ENCODE data around the gene PHKA2. TPM values are rescaled to one million over a fixed set of nuclear protein-coding genes. Genes with fewer than 3 reads are reported as not detected.
"Not testable (repeated sequence)": the region's sequence is repeated elsewhere in the genome, so short reads cannot be mapped to it uniquely, and the experiment has no call there.

Gene PHKA2
- total RNA-seq, 4 donors from 2014 or later, result 18.0 to 32.7 (median 26.6) TPM

DNA sequence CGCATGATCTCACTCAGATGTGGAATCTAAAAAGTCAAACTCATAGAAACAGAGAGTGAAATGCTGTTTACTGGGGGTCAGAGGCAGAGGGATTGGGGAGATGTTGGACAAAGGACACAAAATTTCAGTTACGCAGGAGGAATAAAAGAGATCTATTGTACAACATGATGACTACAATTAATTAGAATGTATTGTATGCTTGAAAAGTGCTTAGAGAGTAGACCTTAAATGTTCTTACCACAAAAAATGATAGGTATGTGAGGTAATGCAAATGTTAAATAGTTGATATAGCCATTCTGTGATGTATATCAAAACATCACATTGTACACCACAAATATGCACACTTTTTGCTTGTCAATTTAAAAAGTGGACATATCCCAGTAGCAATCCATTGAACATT lies 36.1 kb upstream of the PHKA2 start:
- Histone ChIP-seq H3K4me3 (no peak overlapping the region), H3K27me3 (no peaks in the 10 kb centered on the region), H3K9me3 (no peaks in the 10 kb centered on the region), H3K4me1 (no peaks in the 10 kb centered on the region), H3K36me3 (no peaks in the 10 kb centered on the region), H3K27ac (no peak overlapping the region)
- 65 to 71% methylated on average over 2 of the region's 2 CpGs for WGBS, 2 donors
- TF ChIP-seq, protein P1, sequence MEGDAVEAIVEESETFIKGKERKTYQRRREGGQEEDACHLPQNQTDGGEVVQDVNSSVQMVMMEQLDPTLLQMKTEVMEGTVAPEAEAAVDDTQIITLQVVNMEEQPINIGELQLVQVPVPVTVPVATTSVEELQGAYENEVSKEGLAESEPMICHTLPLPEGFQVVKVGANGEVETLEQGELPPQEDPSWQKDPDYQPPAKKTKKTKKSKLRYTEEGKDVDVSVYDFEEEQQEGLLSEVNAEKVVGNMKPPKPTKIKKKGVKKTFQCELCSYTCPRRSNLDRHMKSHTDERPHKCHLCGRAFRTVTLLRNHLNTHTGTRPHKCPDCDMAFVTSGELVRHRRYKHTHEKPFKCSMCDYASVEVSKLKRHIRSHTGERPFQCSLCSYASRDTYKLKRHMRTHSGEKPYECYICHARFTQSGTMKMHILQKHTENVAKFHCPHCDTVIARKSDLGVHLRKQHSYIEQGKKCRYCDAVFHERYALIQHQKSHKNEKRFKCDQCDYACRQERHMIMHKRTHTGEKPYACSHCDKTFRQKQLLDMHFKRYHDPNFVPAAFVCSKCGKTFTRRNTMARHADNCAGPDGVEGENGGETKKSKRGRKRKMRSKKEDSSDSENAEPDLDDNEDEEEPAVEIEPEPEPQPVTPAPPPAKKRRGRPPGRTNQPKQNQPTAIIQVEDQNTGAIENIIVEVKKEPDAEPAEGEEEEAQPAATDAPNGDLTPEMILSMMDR (IDR thresholded peaks at IDR 0.05), result no peak
- TF ChIP-seq POLR2A (IDR thresholded peaks at IDR 0.05), result no peak
- TF ChIP-seq EP300 (IDR thresholded peaks at IDR 0.05), result no peak
- DNase-seq (ENCODE audit: low spot score in 2 of 2), result no peak

DNA sequence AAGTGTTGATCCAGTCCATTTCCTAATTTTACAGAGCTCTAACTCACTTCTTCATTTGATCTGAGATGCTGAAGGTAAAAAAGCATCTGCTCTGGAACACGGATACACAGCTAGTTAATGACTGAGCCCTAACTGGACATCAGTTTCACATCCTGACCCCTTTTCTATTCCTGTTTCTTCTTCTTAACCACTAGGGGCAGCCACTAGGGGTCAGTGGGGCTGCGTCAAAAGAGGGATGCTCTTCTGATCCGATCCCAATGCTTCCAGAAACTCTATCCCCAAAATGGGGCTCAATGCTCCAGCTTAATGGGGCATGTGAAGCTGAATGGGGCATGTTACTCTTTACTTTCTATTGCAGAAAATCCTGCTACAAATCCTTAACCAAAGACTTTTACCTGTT lies 33.4 kb upstream of the PHKA2 start:
- Histone ChIP-seq H3K27ac (no peak overlapping the region), H3K27me3 (no peaks in the 10 kb centered on the region), H3K36me3 (no peaks in the 10 kb centered on the region), H3K4me1 (no peaks in the 10 kb centered on the region), H3K4me3 (no peak overlapping the region), H3K9me3 (no peaks in the 10 kb centered on the region)
- TF ChIP-seq EP300 (IDR thresholded peaks at IDR 0.05) (no peak), POLR2A (IDR thresholded peaks at IDR 0.05) (no peak)
- TF ChIP-seq, protein P1 (IDR thresholded peaks at IDR 0.05), result peak in 3 of 5 experiments; percentile 13 to 18 (median 16)
- WGBS, 2 donors, result 25 to 59% methylated on average over 3 of the region's 3 CpGs
- no peak for DNase-seq (ENCODE audit: low spot score in 2 of 2)

DNA sequence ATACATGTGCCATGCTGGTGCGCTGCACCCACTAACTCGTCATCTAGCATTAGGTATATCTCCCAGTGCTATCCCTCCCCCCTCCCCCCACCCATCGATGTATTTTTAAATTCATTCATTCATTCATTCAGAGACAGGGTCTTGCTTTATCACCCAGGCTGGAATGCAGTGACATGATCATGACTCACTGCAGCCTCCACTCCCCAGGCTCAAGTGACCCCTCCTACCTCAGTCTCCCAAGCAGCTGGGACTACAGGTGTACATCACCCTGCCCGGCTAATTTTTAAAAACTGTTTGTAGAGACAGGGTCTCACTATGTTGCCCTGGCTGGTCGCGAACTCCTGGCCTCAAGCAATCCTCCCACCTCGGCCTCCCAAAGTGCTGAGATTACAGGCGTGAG lies 32.7 kb upstream of the PHKA2 start:
- H3K4me3 ChIP-seq; DNase-seq (ENCODE audit: low spot score in 2 of 2); H3K9me3 ChIP-seq; H3K36me3 ChIP-seq; H3K4me1 ChIP-seq; H3K27ac ChIP-seq; H3K27me3 ChIP-seq: not testable (repeated sequence)
- 88 to 93% methylated on average over 8 of the region's 8 CpGs for WGBS, 2 donors

DNA sequence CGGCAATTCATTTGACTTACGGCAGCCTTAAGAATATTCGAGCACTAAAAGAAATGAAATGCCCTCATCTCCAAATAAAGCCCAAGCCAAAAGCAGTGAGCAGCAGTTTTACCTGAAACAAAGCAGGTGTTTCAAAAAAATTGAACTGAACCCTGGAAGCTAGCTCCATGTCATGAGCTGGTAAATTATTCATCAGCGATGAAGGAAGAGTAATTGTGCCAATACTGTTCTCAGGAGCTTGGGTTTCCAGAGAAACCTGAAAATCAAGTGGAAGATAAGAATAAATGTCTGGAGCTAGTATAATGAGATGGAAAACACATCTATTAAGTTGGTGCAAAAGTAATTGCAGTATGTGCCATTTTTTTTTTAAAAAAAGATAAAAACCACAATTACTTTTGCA lies 24.0 kb upstream of the PHKA2 start:
- Histone ChIP-seq H3K9me3 (no peaks in the 10 kb centered on the region), H3K27me3 (no peaks in the 10 kb centered on the region), H3K4me3 (no peak overlapping the region), H3K4me1 (no peaks in the 10 kb centered on the region), H3K36me3 (no peaks in the 10 kb centered on the region), H3K27ac (no peak overlapping the region)
- DNase-seq (ENCODE audit: low spot score in 2 of 2), result no peak
- WGBS, 2 donors, result 94 to 98% methylated on average over 4 of the region's 4 CpGs
- TF ChIP-seq, protein P1 (IDR thresholded peaks at IDR 0.05), result no peak
- TF ChIP-seq EP300 (IDR thresholded peaks at IDR 0.05), result no peak
- no peak for TF ChIP-seq POLR2A (IDR thresholded peaks at IDR 0.05)

DNA sequence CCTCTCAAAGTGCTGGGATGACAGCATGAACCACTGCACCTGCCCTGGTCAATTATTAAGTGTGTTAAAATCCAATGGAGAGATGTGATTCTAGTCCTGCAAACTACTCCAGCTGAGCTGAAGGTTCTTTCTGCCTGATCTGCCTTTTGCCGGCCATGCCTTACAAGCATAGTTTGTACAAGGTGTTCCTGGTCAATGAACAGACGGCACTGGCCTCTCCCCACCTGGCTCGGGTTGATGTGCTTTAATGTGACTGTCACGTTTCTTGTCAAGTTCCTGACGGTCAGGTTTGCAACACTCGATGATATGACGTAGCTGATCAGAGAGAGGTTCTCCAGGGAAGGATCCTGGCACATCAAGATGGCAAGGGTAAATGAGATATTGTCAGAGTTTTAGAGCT lies 23.1 kb upstream of the PHKA2 start:
- no peaks in the 10 kb centered on the region for H3K27me3 ChIP-seq
- H3K9me3 ChIP-seq, result no peaks in the 10 kb centered on the region
- H3K36me3 ChIP-seq, result no peaks in the 10 kb centered on the region
- H3K4me3 ChIP-seq, result no peak overlapping the region
- no peak for DNase-seq (ENCODE audit: low spot score in 2 of 2)
- H3K4me1 ChIP-seq, result no peaks in the 10 kb centered on the region
- H3K27ac ChIP-seq, result no peak overlapping the region
- WGBS, 2 donors, result 88 to 94% methylated on average over 7 of the region's 7 CpGs
- TF ChIP-seq, protein P1 (IDR thresholded peaks at IDR 0.05), result no peak
- TF ChIP-seq POLR2A (IDR thresholded peaks at IDR 0.05), result no peak
- no peak for TF ChIP-seq EP300 (IDR thresholded peaks at IDR 0.05)

DNA sequence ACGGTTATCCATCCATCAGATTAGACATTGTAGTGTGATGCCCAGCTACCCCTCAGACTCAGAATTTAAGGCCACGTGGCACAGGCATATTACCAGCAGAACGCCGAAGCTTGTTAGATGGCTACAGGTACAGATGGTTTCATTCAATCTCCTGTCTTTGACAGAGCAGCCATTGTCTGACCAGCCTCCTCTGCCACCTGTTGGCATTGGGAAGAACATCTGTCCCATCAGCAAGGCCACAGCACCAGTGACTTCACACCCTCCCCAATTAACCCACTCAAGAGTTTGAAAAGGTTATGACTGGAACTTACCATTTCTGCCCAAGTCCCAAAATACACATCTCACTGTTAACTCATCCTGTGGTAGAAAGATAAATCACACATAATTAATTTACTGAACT lies 22.0 kb upstream of the PHKA2 start:
- Histone ChIP-seq H3K4me1 (no peaks in the 10 kb centered on the region), H3K36me3 (no peaks in the 10 kb centered on the region), H3K27ac (no peak overlapping the region), H3K4me3 (no peak overlapping the region), H3K9me3 (no peaks in the 10 kb centered on the region), H3K27me3 (no peaks in the 10 kb centered on the region)
- DNase-seq (ENCODE audit: low spot score in 2 of 2), result no peak
- WGBS, 2 donors, result 79 to 95% methylated on average over 4 of the region's 4 CpGs
- TF ChIP-seq, protein P1 (IDR thresholded peaks at IDR 0.05), result no peak
- TF ChIP-seq POLR2A (IDR thresholded peaks at IDR 0.05) (no peak), EP300 (IDR thresholded peaks at IDR 0.05) (no peak)
